Activated T-helper 1 cell treated with Interleukin-2 at 50 U/mL for 16 hours (primary cell): ENCODE data around the gene PSIP1.
"Not testable (repeated sequence)": the region's sequence is repeated elsewhere in the genome, so short reads cannot be mapped to it uniquely, and the experiment has no call there.

Source experiments
- DNase-seq: peaks from one replicate; pipeline ENCODE4 v3.0.0-alpha.2; 2020; ENCODE audit warnings: low read depth

PSIP1 gene

DNA sequence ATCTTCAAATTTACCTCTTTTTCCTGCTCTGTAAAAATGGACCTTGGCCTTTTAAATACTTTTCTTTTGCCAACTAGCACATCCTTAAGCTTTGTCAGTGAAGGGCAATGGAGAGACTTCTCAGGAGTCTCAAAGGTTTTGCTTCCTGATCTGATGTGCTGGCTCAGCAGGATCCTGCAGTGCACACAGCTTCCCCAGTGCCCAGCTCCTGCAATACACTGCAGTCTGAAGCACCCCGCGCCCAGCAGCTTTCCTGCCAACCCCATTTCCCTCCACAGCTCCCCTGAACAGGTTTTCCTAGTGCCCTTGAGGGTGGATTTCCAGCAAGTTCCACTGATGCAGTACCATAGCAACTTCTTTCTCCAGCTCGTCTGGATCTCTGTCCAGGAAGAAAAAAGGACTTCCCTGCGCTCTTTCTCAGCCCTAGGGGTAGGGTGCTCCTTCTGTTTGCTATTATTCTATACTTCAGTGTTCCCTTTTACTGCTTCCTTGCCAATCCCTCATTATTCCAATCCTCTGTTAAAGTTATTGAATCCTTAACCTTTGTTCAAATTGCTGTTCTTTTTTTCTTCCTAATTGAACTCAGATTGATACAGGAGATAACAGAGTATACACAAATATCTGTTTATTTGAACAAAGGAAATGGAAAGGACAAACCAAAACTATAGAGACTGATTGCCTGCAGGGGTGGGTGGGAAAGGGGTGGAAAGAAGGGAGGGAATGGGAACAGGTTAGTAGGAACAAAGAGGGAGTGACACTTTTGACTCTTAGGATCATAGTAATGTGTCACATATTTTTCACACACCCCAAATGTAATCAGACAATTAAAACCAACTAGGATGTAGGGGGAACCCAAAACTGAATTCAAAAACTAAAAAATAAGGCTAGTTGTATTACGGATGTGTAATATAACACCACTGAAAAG is 79.6 kb downstream of the PSIP1 start:
- DNase-seq = no peak

DNA sequence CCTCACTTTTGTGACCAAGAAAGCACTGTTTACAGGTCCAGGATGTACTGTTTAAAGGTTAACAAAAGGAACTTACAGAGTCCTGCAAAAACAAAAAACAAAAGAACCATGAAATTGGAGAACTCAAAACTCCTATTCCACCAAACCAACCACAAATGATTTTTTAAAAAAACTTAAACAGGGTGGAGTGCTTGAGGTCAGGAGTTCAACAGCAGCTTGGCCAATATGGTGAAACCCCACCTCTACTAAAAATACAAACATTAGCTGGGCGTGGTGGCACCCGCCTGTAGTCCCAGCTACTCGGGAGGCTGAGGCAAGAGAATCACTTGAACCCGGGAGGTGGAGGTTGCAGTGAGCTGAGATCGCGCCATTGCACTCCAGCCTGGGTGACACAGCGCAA is 83.1 kb downstream of the PSIP1 start:
- DNase-seq = not testable (repeated sequence)

DNA sequence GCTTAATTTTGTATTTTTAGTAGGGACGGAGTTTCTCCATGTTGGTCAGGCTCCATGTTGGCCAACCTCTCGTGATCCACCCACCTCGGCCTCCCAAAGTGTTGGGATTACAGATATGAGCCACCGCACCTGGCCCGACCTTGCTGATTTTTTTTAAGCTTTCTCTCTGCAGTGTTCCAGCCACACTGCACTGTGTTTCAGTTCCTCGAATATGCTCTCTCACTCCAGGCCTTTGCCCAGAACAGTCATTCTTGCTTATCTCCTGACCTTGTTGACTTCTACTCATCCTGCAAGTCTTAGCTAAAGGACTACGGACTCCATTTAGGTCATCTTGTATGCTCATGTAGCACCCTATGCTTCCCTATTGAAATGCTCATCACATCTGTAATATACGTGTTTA is 84.8 kb downstream of the PSIP1 start:
- no peak for DNase-seq

DNA sequence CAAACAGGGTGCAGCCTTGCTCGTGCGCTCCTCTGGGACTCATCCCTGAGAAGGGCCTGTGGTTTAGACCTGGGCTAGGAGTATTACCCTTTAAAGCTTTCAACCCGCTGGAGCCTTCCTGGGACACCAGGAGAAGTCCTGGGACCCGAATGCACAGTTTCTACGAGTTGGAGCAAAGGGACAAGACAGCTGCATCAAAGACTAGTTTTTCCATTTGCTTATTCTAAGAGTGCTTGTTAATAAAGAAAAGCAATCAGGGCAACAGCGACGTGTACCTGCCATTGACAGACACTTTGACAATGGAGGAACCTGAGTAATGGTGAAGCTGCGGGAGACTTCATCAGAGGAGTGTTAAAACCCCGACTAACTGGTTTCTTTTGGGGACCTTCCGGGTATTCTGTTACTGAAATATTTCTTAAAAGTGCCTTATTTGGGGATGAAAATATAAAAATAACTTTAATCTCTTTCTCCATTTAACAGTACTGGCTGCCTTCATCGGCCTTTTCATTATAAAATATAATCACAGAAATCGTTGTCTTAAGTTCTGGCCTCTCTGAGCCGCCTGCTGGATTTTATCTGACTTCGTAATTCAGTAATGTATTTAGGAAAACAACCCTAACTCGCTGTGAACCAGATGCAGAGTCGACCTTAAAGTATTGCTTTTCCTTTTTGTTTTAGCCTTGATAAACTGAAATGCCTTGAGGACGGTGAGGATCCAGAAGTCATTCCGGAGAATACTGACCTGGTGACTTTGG is 87.4 kb downstream of the PSIP1 start:
- DNase-seq = no peak

DNA sequence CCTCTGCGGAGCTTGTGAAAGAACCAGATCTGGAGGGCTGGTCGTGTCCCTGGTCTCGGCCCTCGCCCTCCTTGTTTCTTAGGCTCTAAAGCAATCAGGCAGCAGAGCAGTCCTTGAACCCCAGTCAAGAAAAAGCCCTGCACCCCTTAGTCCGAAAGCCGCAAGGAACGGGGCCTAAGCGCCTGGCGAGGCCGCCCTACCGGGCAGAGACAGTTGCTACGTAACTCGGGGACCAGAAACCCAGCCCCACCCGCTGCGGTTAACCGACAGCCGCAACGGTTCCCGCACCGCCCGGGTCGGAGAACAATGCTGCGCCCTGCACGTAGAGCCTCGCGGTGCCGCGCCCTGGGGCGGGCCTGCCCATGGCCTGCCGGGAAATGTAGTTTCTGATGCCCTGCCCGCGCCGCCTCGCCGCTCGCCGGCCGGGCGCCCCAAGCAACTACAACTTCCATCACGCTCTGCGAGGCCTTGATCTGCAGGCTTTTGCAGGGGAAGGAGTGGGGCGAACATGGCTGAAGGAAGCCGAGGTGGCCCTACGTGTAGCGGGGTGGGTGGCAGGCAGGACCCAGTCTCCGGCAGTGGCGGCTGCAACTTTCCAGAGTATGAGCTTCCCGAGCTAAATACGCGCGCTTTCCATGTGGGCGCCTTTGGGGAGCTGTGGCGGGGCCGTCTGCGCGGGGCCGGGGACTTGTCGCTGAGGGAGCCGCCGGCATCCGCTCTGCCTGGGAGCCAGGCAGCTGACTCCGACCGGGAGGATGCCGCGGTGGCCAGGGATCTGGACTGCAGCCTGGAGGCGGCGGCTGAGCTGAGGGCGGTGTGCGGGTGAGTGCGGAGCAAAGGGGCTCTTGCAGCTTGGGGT is 88.2 kb downstream of the PSIP1 start, which contains the start of gene SNAPC3:
Gene SNAPC3 (plus strand): TSS at position 505 of the 859 bp plus-strand sequence. CDS start 4 bp downstream, at position 509.
- DNase-seq = peak; percentile 88

DNA sequence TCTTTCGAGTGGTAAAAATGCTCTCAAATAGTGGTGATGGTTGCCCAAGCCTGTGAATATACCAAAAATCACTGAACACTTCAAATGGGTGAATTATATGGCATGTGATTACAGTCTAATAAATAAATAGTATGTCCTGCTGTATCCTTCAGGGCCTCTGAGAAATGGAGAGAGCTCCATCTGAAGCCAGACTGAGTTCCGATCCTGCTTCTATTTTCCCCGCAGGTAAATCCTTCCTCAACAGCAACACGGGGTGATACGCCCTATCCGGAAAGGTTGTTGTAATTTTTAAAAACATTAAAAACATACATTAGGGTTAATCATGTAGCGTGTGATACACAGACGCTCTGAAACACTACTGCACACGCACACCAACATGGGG is 88.8 kb downstream of the PSIP1 start:
- no peak for DNase-seq

DNA sequence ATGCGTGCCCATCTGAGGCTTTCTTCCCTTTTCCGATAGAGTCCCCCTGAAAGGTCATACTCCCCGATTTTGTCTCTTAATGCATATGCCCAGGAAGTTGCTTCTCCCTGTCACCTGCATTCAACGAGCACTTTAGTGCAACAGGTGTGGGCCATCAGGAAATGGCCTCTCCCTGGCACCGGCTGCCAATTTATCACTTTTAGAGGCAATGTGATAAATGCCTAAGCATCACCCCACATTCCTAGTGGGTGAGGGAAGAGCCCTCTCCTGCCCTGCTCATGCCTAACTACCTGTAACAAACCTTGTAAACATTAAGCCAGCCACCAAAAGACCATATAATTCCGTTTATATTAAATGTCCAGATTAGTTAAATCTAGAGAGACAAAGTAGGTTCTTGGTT is 89.2 kb downstream of the PSIP1 start:
- no peak for DNase-seq

DNA sequence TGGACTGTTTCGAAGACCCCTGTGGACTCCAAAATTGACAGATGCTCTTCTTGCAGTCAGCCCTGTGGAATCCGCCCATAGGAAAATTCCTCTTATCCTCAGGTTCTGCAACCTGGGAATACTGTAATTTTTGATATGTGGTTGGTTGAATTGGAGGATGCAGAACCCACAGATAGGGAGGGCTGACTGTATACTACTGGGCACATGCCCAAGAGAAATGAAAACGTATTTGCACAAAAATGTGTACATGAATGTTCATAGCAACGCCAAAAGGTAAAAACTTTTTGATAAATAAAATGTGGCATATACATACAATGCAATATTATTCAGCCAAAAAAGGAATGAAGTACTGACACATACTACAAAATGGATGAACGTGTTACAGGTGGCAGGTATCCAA is 90.0 kb downstream of the PSIP1 start:
- no peak for DNase-seq

DNA sequence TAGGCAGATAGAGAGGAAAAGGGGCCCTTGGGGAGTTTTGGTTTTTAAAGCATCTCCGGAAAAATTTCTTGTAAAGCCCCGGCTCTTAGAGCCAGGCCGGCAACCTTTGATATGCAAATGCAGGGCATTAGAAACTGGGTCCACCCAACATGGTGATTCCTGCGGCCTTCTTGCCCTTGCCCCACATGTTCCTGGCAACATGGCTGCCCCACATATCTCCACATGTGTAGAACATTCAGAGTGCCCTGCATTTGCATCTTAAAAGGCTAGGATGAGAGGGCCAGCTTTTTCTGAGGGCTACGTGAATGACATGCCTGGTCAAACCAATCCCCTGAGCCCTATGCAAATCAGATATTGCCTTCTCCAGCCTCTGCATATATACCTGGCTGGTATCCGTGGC is 93.1 kb downstream of the PSIP1 start:
- DNase-seq = no peak

DNA sequence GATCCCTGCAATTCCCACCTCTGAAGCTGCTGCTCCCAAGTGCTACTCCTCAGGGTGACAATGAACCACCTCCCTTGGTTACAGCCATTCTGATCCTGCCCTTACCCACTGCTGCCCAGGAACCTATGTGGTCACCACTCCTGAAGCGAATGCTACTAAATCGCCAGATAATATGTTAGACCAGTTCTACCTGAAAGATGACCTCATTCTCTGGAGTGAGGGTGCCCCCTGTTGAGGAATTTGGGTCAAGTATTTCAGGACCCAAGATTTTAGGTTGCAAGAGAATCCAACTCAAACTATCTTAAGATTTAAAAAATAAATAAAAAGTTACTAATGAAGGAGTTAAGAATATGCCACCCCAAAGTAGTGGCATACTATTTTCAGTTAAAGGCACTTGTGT is 93.9 kb downstream of the PSIP1 start:
- DNase-seq = no peak
